Loucy (cell line): Measurements from ENCODE around the gene CELSR1.

Source experiments
- EZH2phosphoT487 ChIP-seq: fragments of 200-600 bp; IDR thresholded peaks from 2 replicates; pipeline ENCODE4 v1.6.1; 2018; ENCODE audit warnings: antibody characterized with exemption, mild to moderate bottlenecking, moderate library complexity, borderline replicate concordance
- TF ChIP-seq, protein P1 (sequence below): fragments of 200-600 bp; sonication (generic); conservative IDR thresholded peaks from 2 replicates; pipeline ENCODE4 v1.5.1; 2014; ENCODE audit warnings: mild to moderate bottlenecking, antibody characterized with exemption, low read length

DNA sequence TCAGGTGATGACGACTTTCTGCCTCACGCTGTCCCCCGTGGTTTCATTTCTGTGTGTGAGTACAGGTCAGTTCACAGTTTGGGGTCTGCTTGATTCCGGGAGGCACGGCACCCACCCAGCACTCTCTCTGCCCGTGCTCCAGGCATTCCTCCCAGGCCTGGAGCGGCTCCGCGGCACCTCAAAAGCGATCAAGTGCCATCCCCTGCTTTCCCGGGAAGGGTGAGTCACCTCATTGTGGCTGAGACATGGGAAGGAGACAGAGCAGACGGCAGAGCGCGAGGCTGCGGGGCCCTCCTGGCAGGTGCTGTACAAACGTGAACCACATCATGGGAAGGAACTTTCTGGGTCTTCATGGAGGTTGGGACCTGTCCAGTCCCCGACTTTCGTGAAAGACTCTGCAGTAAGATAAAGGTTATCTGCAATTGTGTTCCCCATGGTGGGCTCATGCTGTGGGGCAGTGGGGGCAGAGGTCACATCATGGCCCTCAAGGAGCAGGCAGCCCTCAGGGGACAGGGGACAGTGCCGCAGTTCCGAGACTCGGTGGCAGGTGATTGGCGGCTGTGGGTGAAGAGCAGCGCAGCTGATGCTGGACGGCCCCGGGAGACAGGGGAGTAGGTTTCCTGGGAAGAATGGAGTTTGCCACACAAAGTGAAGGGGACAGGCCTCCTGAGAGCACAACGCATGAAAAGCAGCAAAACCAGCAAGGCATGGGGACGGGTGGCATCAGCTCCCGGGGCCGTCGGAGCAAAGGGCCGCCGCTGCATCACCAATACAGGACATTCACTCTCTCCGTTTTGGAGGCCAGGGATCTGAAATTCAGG, 65.3 kb downstream of the CELSR1 start:
- TF ChIP-seq, protein P1, sequence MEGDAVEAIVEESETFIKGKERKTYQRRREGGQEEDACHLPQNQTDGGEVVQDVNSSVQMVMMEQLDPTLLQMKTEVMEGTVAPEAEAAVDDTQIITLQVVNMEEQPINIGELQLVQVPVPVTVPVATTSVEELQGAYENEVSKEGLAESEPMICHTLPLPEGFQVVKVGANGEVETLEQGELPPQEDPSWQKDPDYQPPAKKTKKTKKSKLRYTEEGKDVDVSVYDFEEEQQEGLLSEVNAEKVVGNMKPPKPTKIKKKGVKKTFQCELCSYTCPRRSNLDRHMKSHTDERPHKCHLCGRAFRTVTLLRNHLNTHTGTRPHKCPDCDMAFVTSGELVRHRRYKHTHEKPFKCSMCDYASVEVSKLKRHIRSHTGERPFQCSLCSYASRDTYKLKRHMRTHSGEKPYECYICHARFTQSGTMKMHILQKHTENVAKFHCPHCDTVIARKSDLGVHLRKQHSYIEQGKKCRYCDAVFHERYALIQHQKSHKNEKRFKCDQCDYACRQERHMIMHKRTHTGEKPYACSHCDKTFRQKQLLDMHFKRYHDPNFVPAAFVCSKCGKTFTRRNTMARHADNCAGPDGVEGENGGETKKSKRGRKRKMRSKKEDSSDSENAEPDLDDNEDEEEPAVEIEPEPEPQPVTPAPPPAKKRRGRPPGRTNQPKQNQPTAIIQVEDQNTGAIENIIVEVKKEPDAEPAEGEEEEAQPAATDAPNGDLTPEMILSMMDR, result no peak
- no peak for TF ChIP-seq EZH2phosphoT487
